BLaER1 (cell line): ENCODE data around the gene PEPD.
A peak's percentile ranks its signal among the peaks of the same experiment; 100 is the strongest.

Experiments used
- H3K27ac ChIP-seq: shearing (Covaris generic); formaldehyde crosslinking; 2 replicates; pipeline ENCODE4 v1.8.1; 2022
- H3K27me3 ChIP-seq: shearing (Covaris generic); formaldehyde crosslinking; 2 replicates; pipeline ENCODE4 v1.8.1; 2022
- H3K36me3 ChIP-seq: shearing (Covaris generic); formaldehyde crosslinking; 2 replicates; pipeline ENCODE4 v1.8.1; 2022
- H3K4me1 ChIP-seq: shearing (Covaris generic); formaldehyde crosslinking; 2 replicates; pipeline ENCODE4 v1.8.1; 2022
- H3K4me2 ChIP-seq: shearing (Covaris generic); formaldehyde crosslinking; 2 replicates; pipeline ENCODE4 v1.8.1; 2022
- H3K4me3 ChIP-seq: shearing (Covaris generic); formaldehyde crosslinking; 2 replicates; pipeline ENCODE4 v1.8.1; 2022
- H3K9ac ChIP-seq: shearing (Covaris generic); formaldehyde crosslinking; 2 replicates; pipeline ENCODE4 v1.8.1; 2022
- H3K9me3 ChIP-seq: shearing (Covaris generic); formaldehyde crosslinking; 2 replicates; pipeline ENCODE4 v1.8.1; 2022
- H4K20me1 ChIP-seq: shearing (Covaris generic); formaldehyde crosslinking; 2 replicates; pipeline ENCODE4 v1.8.1; 2022
- Cebpa-rat ChIP-seq: shearing (Covaris generic); IDR thresholded peaks from 2 replicates; pipeline ENCODE4 v1.8.1; 2022

Gene PEPD

DNA sequence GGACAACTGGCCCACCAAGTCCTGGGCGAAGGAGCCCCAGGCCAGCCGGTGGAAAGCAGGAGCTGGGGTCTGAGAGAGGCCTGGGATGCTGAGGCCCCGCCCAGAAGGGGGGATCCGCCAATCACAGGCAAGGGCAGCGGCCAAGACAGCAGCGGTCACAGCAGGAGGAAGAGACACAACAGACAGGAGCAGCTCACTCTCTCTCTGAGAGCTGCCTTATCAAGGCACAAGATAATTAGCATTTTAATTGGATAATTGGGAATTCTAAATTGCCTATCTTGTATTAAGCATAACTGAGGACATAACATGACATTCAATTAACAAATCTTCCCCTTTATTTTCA is 101.8 kb downstream of the PEPD start:
- Histone ChIP-seq H3K4me2 (no peak overlapping the region), H3K4me1 (no peaks in the 10 kb centered on the region), H3K9me3 (no peaks in the 10 kb centered on the region), H3K27ac (no peak overlapping the region), H3K9ac (no peak overlapping the region), H3K27me3 (no peaks in the 10 kb centered on the region), H4K20me1 (peaks cover 14% of the 10 kb centered on the region; the same call in 1 of the 2 replicates), H3K36me3 (no peaks in the 10 kb centered on the region), H3K4me3 (no peak overlapping the region)
- TF ChIP-seq Cebpa-rat: no peak

DNA sequence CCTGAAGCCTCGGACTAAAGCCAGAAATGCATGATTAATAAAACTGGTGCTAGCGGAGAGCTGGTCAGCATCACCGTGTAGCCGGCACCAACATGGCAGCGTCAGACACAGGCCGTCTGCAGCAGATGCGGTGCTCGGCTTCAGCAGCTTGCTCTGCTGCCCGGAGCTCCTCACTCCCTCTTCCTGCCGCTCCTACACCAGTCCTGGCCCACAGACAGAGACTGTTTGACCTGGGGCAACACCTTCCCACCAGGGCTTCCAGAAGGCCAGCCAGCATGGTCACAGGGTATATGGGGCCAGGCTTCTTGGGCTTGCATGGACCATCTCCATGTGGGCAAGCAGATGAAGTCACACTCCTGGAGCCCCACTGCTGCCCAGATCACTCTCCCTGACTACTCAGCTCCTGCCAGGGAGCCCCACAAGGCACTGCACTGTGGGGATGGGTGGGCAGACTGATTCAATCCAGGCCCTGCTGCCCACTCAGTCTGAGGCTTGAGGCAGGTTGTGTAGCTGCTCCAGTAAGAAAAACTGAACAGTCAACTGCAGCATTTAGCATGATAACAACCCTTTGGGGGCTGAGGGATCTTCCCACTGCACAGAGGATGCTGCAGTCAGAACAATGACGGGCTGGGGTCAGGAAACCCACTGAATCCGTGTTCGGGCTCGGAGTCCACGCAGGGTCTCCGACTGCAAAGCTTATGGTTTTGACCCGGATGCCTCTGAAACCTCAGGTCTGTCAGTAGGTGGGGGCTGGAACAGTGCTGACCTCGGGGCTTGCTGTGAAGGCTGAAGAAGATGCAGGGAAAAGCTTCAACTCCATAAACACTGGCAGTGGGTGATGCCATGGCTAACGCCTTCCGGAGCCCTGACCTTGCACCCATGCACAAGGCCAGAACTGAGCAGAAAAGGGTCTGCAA is 102.5 kb downstream of the PEPD start:
- H3K9me3 ChIP-seq: no peaks in the 10 kb centered on the region
- peaks cover 14% of the 10 kb centered on the region; the same call in 1 of the 2 replicates for H4K20me1 ChIP-seq
- H3K4me3 ChIP-seq: no peak overlapping the region
- H3K36me3 ChIP-seq: no peaks in the 10 kb centered on the region
- TF ChIP-seq Cebpa-rat: no peak
- no peaks in the 10 kb centered on the region for H3K4me1 ChIP-seq
- no peak overlapping the region for H3K9ac ChIP-seq
- no peak overlapping the region for H3K27ac ChIP-seq
- no peaks in the 10 kb centered on the region for H3K27me3 ChIP-seq
- no peak overlapping the region for H3K4me2 ChIP-seq

DNA sequence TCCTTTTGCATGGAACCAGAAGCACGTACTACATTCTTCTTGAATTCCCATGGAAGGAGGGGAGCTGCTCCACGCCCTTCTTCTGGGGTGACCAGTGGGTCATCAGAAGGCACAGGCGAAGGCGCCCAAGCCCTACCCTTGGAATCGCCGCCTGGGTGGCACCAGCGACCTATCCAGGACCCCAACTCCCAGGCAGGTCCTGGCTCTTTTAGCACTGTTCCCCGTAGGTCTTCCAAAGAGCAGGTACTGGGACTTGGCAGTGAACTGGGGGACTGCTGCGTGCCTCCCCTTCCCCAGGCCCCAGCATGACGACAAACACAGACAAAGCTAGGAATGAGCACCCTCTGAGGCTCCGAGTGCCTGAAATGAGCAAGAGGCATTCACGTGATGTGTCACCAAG is 103.1 kb downstream of the PEPD start:
- Histone ChIP-seq H3K9me3 (no peaks in the 10 kb centered on the region), H3K4me3 (no peak overlapping the region), H3K4me1 (no peaks in the 10 kb centered on the region), H4K20me1 (peaks cover 14% of the 10 kb centered on the region; the same call in 1 of the 2 replicates), H3K4me2 (no peak overlapping the region), H3K27me3 (no peaks in the 10 kb centered on the region), H3K36me3 (no peaks in the 10 kb centered on the region), H3K27ac (no peak overlapping the region), H3K9ac (no peak overlapping the region)
- TF ChIP-seq Cebpa-rat: no peak

DNA sequence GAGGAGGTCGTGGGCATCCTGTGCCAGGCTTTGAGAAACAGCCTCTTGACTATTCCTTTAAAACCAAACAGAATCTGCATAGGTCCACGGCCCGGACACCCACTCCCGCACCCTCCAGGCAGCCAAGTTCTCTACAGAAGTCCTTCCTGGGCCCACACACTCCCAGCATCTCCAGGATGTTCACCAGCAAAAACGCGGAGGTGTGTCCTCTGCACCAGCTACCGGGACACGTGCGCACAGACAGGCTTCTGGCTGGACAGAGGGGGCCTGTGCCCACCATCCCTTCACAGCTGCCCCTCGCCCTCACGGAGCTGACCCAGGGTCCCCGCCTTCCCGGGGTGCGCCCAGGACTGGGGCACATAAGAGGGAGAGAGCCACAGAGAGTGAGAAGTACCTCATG is 103.8 kb downstream of the PEPD start:
- H3K9me3 ChIP-seq: no peaks in the 10 kb centered on the region

DNA sequence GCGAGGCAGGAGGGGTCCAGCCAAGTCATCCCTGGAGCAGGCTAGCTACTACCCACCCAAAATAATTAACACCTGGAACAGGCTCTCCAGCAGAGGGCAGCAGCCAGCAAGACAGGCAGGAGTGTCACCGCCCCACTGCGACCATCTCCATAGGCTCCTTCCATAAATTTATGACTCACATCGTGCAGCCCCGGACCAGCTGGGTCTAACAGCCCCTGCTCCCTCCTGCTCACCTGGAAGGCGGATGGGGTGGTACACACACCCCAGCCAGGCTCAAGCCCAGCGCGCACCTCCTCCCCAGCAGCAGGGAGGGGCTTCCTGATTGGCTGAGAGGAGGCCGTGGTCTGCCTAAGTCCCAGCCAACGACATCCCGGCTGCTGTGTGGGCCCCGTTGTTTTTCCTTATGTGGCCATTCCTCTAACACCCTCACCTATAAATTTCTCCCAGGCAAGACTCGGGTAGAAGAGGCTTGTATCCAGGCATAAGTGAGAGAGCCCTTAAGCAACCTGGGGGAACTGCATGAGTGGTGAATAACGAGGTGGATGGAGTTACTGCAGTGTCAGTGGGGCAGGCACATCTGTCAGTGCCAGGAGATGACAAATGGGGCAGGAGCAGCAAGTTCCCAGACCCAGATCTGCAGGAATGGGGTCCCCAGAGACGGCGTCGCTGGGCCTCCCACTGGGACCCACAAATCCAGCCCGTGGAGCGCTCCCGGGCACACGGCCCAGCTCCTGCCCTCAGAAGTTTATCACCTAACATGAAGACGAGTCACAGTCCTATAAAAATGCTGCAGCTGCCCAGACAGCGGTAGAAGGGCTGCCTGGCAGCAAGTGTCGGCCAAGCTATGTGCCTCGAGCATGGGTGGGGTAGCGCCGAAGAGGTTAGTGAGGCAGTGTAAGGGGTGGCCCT is 105.0 kb downstream of the PEPD start:
- no peak for TF ChIP-seq Cebpa-rat
- Histone ChIP-seq H3K4me1 (no peaks in the 10 kb centered on the region), H4K20me1 (peaks cover 20% of the 10 kb centered on the region; the same call in 1 of the 2 replicates), H3K27me3 (no peaks in the 10 kb centered on the region), H3K4me2 (peak overlapping the region; percentile 39), H3K27ac (no peak overlapping the region), H3K4me3 (no peak overlapping the region), H3K9ac (no peak overlapping the region), H3K9me3 (no peaks in the 10 kb centered on the region), H3K36me3 (no peaks in the 10 kb centered on the region)

More for the DNA sequence above, 103.8 kb downstream of the PEPD start:
- H3K4me3 ChIP-seq: no peak overlapping the region
- no peaks in the 10 kb centered on the region for H3K36me3 ChIP-seq
- H3K4me1 ChIP-seq: no peaks in the 10 kb centered on the region
- TF ChIP-seq Cebpa-rat: no peak
- peaks cover 20% of the 10 kb centered on the region; the same call in 1 of the 2 replicates for H4K20me1 ChIP-seq
- no peak overlapping the region for H3K9ac ChIP-seq
- no peak overlapping the region for H3K27ac ChIP-seq
- no peak overlapping the region for H3K4me2 ChIP-seq
- no peaks in the 10 kb centered on the region for H3K27me3 ChIP-seq

DNA sequence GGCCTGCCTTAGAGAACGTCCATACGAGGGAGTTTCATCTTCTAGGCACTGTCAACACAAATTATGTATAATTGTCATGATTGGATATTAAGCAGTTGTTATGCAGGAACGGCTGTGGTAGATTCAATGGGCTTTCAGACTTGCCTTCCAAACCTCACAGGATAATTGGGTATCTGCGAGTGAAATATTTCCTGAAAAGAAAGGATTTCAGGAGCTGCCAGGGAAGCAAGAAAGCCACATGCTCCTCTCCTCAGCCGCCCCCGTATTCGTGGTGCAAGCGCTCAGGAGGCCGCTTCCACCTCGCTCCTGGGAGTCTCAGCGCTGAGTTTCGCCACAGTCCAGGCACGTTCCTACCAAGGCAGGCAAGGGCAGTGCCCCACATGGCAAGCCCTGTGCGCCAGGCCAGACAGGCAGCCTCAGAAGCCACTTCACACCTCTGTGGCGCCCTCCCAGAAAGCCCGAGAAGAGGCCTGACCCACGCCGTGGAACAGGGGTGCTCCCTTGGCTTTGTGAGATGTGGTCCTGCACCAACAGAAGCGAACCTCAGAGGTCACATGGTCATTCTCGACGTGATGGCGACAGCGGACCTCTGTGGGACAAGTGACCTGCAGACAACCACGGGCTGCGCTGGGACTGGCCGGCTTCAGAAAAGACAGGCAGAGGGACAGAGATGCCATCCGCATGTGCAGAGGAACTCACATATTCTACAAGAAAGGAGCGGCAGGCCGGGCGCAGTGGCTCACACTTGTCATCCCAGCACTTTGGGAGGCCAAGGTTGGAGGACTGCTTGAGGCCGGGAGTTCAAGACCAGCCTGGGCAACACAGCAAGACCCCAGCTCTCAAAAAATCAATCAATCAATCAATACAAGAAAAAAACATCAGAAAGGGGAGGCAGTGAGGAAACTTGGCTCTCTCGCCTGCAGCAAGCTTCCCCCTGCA is 106.7 kb downstream of the PEPD start:
- Histone ChIP-seq H3K27ac (no peak overlapping the region), H3K4me2 (no peak overlapping the region), H4K20me1 (peaks cover 20% of the 10 kb centered on the region; the same call in 1 of the 2 replicates), H3K9ac (no peak overlapping the region), H3K4me1 (no peaks in the 10 kb centered on the region), H3K9me3 (no peaks in the 10 kb centered on the region), H3K27me3 (no peaks in the 10 kb centered on the region), H3K36me3 (no peaks in the 10 kb centered on the region; the same call in 1 of the 2 replicates), H3K4me3 (no peak overlapping the region)
- TF ChIP-seq Cebpa-rat: no peak

DNA sequence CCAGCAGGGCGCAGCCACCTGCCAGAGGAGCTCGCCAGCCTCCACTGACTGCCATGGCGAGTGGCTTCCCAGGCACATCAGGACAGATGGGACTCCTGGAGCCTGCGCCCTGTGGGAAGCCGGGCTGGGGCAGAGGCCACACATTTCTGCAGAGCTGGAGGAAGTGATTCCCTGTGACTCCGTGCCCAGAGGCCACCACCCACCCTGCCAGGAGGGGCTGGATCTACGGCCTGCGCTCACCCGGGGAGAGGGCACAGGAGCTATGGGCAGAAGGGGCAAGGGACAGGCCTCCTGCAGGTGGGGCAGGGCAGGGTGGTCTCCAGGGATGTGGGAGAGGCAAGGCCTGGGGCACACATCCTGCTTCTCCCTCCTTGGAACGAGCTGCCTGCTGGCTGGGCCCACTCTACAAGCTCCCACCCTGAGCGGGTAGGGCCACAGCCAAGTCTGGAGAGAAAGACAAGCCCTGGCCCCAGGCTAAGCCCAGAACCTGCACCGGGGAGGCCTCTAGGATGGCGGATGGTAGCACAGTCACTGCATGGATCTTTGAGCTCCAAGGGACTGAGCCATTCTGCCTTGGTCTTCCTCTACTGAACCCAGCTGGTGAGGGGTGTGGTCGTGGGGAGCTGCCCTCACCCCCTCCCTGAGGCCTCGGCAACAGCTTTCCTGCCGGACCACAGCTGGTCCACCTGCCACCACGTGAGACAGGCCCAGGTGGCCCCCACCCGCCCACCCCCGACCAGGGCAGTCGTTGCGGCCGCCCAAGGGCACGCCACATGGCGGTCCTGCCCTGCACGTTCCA is 107.5 kb downstream of the PEPD start:
- H3K9me3 ChIP-seq: no peaks in the 10 kb centered on the region
- no peak overlapping the region for H3K4me3 ChIP-seq
- H4K20me1 ChIP-seq: peaks cover 15% of the 10 kb centered on the region; the same call in 1 of the 2 replicates
- no peaks in the 10 kb centered on the region; the same call in 1 of the 2 replicates for H3K36me3 ChIP-seq
- H3K27ac ChIP-seq: 0 out of 2 replicates have a peak overlapping the region, but pooled peaks have one; percentile 2
- H3K9ac ChIP-seq: no peak overlapping the region
- TF ChIP-seq Cebpa-rat: no peak
- H3K27me3 ChIP-seq: no peaks in the 10 kb centered on the region
- H3K4me1 ChIP-seq: peaks cover 2% of the 10 kb centered on the region; the same call in 1 of the 2 replicates
- no peak overlapping the region for H3K4me2 ChIP-seq

DNA sequence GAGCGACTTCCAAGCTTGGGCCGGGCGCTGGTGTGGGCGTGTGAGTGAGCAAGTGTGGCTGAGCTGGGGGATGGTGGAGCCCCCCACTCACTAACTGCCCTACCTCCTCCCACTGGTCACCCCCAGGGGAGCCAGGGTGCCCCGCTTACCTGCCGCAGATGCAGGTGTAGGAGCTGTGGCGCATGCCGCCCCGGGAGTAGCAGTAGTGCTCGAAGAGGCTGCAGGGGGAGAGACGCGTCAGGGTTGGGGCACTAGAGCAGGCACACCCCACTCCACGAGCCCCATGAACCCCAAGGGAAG is 108.2 kb downstream of the PEPD start:
- H3K4me3 ChIP-seq: no peak overlapping the region
- no peaks in the 10 kb centered on the region; the same call in 1 of the 2 replicates for H3K36me3 ChIP-seq
- peaks cover 5% of the 10 kb centered on the region; the same call in 1 of the 2 replicates for H3K4me1 ChIP-seq
- no peak overlapping the region for H3K4me2 ChIP-seq
- no peak for TF ChIP-seq Cebpa-rat
- H3K9me3 ChIP-seq: no peaks in the 10 kb centered on the region
- H4K20me1 ChIP-seq: peaks cover 15% of the 10 kb centered on the region; the same call in 1 of the 2 replicates
- H3K27me3 ChIP-seq: no peaks in the 10 kb centered on the region
- no peak overlapping the region for H3K9ac ChIP-seq
- H3K27ac ChIP-seq: no peak overlapping the region
